SK-N-MC (cell line): ENCODE data around the gene PPOX.

Experiments used
- DNase-seq: peaks from one replicate; pipeline ENCODE4 v3.0.0-alpha.2; 2011; ENCODE audit warnings: low read depth, low spot score
- H3K27ac ChIP-seq: fragments of 200-600 bp; sonication (generic); 2 replicates; pipeline ENCODE4 v1.5.1; 2016; ENCODE audit warnings: mixed run types
- H3K36me3 ChIP-seq: fragments of 200-600 bp; sonication (generic); 2 replicates; pipeline ENCODE4 v1.6.1; 2017; ENCODE audit warnings: antibody characterized with exemption, low read length, mixed read lengths; ENCODE audit not compliant: insufficient read depth
- H3K4me3 ChIP-seq: fragments of 200-600 bp; sonication (generic); 2 replicates; pipeline ENCODE4 v1.5.1; 2016
- H3K9ac ChIP-seq: fragments of 200-600 bp; sonication (generic); 2 replicates; pipeline ENCODE4 v1.8.0; 2017; ENCODE audit warnings: mixed run types, mixed read lengths; ENCODE audit not compliant: insufficient read length
- H3K9me3 ChIP-seq: fragments of 200-600 bp; sonication (generic); 2 replicates; pipeline ENCODE4 v1.6.1; 2017; ENCODE audit warnings: low read depth, mild to moderate bottlenecking, antibody characterized with exemption, low read length, moderate library complexity, mixed read lengths
- EZH2 ChIP-seq: fragments of 200-600 bp; sonication (generic); IDR thresholded peaks from one replicate; pipeline ENCODE4 v1.6.1; 2017; ENCODE audit warnings: antibody characterized with exemption
- FOXP2 ChIP-seq: optimal IDR thresholded peaks from 2 replicates; pipeline ENCODE3; 2011; ENCODE audit warnings: mild to moderate bottlenecking, moderate library complexity; ENCODE audit not compliant: insufficient read depth; ENCODE audit errors: extremely low read length, control extremely low read depth
- POLR2AphosphoS5 ChIP-seq: IDR thresholded peaks from 2 replicates; pipeline ENCODE4 v1.6.1; 2012; ENCODE audit warnings: mild to moderate bottlenecking, low read depth, low read length, borderline replicate concordance

PPOX gene

DNA sequence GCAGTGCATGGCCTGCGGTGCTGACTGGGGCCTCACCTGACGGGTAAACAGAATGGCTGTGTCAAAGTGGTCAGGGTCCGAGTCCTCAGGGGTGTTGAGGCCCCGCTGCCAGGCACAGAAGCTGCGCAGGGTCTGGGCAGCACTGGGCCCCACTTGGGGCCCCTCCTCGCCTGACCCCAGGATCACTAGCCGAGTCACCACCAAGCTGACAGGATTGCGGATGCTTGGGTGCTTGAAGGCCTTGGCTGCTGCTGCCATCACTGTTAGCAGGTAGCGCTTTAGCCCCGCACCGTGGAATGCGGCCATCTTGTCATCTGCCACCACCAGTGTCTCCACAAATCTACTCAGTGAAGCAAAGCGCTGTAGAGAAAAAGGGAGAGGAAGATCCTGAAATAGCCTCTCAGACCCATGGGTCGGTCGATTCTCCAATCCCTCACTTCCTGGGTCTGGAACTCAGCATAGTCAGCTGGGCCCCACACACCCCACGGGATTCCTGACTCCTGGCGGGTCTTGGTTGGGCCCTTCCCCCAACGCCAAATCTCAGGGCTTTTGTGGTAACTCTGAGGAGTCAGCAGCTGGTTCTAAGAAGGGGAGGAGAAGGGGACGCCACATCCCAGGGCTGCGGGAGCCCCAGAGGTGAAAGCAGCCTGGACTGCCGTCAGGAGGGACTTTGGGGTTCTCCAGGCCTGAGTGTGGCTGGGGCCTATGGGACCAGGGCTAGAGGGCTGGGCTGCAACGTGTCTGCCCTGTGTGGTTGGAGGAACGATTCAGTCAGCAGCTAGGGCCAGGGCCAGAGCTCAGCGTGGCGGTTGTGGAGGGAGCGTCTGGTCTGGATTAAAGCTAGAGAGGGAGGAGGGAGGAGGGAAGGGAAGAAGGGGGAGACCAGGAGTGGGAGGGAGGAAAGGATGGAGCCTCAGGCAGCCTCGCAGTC, 30.6 kb downstream of the PPOX start:
- no peaks in the 10 kb centered on the region for H3K9me3 ChIP-seq
- peak overlapping the region; percentile 83 for H3K4me3 ChIP-seq
- H3K9ac ChIP-seq: peak overlapping the region; percentile 75
- H3K27ac ChIP-seq: peak overlapping the region; percentile 34
- peaks cover 47% of the 10 kb centered on the region for H3K36me3 ChIP-seq
- no peak for TF ChIP-seq FOXP2
- no peak for TF ChIP-seq EZH2
- TF ChIP-seq POLR2AphosphoS5: peak; percentile 18; the same call in 1 of the 2 replicates
- no peak for DNase-seq

DNA sequence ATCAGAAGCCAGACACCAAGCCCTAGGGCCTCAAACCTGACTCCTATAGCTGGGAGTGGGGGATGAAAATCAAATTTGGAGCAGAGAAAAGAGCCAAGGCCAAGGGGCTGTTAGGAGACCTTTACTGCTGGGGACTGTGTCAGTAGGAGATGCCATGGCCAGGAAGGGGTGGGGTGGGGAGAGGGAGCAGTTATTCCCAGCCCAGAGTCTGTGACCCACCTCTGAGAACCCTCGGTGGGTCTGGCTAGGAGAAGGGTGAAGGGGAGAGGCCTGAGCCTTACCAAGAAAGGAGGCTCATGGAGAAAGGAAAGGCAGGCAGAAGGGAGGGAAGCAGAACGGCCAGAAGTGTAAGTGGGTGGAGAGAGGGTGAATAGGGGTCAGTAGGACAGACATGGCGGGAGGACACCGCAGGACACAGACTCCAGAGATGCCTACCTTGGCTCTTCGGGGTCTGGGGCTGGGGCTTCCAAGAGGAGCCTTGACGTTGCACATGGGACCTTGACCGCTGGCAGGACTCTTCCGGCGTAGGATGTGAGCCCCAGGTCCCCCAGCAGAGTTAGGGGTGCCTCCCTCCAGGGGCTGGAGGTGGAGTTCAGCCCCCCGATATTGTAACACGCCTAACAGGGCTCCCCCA, 31.5 kb downstream of the PPOX start:
- peak overlapping the region; percentile 75 for H3K9ac ChIP-seq
- DNase-seq: no peak
- peak overlapping the region; percentile 83 for H3K4me3 ChIP-seq
- peaks cover 38% of the 10 kb centered on the region for H3K36me3 ChIP-seq
- TF ChIP-seq FOXP2: no peak
- no peak for TF ChIP-seq POLR2AphosphoS5
- TF ChIP-seq EZH2: no peak
- no peaks in the 10 kb centered on the region for H3K9me3 ChIP-seq
- H3K27ac ChIP-seq: no peak overlapping the region; the same call in 1 of the 2 replicates

DNA sequence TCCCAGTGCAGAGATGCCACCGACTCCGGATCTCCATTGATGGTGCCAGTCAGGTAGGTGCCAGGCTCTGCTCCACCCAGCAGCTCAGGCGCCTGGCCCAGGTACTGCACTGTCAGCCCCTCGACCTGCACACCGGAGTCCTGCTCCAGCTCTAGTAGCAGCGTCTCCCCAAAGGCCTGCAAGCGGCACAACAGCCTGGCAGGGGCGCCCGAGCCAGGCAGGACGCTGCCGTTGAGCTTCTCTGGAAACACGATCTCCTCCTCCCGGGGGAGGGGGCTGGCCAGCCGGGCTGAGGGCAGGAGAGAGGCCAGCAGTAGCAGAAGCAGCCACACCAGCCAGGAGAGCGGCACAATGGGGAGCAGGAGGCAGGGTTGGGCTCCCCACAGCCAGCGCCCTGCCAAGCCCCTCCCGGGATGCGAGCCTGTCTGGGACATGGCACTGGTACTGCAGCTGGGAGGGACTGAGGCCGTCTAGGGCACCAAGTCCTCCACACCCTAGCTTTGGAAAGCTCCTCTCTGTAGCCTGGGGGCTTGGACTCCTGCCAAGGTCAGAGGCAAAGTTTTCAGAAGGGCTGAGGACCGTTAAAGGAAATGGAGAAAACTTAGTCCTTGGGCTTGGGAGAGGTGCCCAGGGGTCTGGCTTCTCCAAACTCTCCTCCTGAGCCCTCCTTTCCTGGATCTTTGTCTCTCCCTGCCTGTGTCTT, 32.1 kb downstream of the PPOX start:
- TF ChIP-seq EZH2: no peak
- TF ChIP-seq POLR2AphosphoS5: no peak
- no peak for TF ChIP-seq FOXP2
- H3K4me3 ChIP-seq: peak overlapping the region; percentile 83
- H3K9ac ChIP-seq: peak overlapping the region; percentile 75
- no peaks in the 10 kb centered on the region for H3K9me3 ChIP-seq
- peak overlapping the region; percentile 63; the same call in 1 of the 2 replicates for H3K27ac ChIP-seq
- H3K36me3 ChIP-seq: peaks cover 34% of the 10 kb centered on the region
- DNase-seq: no peak

DNA sequence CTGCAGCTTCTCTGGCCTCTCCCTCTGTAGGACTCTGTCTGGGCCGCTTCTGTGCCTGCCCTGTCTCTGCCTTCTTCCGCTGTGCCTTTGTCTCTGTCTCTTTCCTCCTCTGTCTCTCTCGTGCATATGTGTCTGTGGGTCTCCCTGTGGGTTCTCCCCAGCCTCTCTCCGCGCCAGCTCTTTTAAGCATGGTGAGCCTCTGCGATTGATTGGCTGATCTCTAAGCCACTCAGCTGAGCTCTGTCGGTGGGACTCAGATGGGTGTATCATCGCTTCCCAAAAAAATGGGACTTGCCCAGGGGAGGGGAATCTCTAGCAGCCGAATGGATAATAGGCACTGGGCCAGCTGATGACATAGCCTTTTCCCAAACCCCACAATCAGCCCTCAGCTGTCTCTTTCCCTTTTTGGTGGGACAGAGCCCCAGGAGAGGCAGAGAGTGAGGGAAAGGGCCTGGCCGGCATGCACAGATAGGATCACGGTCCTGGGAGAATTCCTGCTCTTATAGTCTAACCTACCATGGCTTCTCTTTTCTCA, 32.7 kb downstream of the PPOX start, which contains the start of gene ADAMTS4:
Gene ADAMTS4, minus strand, starts transcription at position 158 of the 535 bp plus-strand sequence. CDS start 427 bp downstream, outside the sequence.
- H3K27ac ChIP-seq: peak within 1 kb of the TSS; percentile 99
- TF ChIP-seq FOXP2: no peak
- TF ChIP-seq POLR2AphosphoS5: peak; percentile 100
- DNase-seq: peak; percentile 96
- H3K4me3 ChIP-seq: peak within 1 kb of the TSS; percentile 83
- H3K36me3 ChIP-seq: peaks cover 34% of the 10 kb centered on the region
- peak within 1 kb of the TSS; percentile 79 for H3K9ac ChIP-seq
- H3K9me3 ChIP-seq: no peaks in the 10 kb centered on the region

DNA sequence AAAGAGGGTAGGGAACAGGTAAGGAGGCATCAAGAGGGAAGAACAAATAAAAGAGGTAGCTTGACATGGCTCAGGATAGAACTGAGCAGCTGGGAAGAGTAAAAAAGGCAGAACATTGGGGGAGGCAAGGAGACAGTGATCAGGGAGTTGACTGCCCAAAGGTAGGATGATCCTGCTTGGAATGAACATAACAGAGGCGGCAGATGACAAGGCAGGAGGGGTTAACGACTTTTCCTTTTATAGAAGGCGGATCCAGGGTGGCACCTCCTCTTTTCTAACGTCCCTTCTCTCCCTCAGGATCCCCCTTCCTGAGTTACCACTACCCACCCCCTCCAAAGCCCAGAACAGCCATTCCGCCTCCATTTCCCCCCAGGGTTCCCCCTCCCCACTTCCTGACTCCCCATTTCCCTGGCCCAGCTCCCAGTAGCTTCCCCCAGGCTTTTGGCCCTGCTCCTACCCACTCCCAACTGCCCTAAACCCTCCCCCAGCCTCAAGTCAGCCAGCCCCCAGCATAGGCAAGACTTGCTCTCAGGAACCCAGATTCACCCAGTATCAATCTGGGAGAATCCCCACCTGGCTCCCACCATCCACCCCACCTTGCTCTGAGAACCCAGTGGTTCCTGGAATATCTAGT, 33.4 kb downstream of the PPOX start:
- peaks cover 34% of the 10 kb centered on the region for H3K36me3 ChIP-seq
- peak overlapping the region; percentile 79 for H3K9ac ChIP-seq
- no peak for TF ChIP-seq EZH2
- peak; percentile 79 for TF ChIP-seq POLR2AphosphoS5
- H3K27ac ChIP-seq: peak overlapping the region; percentile 99
- no peak for DNase-seq
- H3K9me3 ChIP-seq: no peaks in the 10 kb centered on the region
- H3K4me3 ChIP-seq: peak overlapping the region; percentile 83

DNA sequence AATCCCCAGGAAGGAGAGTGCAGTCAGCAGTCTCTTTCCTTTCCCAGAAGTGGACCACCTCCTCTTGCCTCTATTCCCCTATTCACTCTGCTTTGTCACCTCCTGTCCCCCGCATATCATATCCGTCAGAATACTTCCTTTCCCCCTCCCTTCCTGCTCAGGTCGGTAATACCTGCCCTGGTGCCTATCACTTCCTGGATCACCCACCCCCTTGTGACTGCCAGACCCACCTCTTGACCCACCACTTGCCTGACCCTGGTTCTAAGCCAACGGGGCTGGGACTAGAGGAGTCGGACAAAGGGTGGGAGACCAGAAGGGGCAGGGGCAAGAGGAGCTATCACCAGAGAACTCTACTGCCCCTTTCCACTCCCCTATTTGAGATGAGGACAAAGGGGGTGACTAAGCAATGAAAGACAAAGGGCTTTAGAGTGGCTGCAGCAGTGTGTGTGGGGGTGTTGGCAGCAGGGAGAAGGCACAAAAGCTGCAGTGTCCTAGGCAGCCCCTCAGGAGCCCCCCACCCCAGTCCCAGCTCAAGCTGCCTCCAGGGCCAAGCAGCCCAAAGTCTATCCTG, 34.3 kb downstream of the PPOX start:
- Histone ChIP-seq H3K27ac (peak overlapping the region; percentile 99), H3K4me3 (peak overlapping the region; percentile 83), H3K36me3 (peaks cover 34% of the 10 kb centered on the region), H3K9ac (peak overlapping the region; percentile 75), H3K9me3 (no peaks in the 10 kb centered on the region)
- TF ChIP-seq EZH2 (no peak), FOXP2 (no peak), POLR2AphosphoS5 (no peak)
- no peak for DNase-seq
